Adipocyte (in vitro differentiated cells): Measurements from ENCODE around the gene PES1.
"Not testable (repeated sequence)": the region's sequence is repeated elsewhere in the genome, so short reads cannot be mapped to it uniquely, and the experiment has no call there.

Experiments used
- DNase-seq: peaks from one replicate; pipeline ENCODE4 v3.0.0-alpha.2; 2015; ENCODE audit warnings: low read depth
- H3K27me3 ChIP-seq: replicated peaks from 2 replicates; pipeline ENCODE4 v1.7.0; 2013; ENCODE audit warnings: mild to moderate bottlenecking, low read length, moderate library complexity; ENCODE audit not compliant: control insufficient read depth, insufficient read depth
- H3K36me3 ChIP-seq: 2 replicates; pipeline ENCODE4 v1.7.0; 2013; ENCODE audit warnings: low read length, mild to moderate bottlenecking, moderate library complexity; ENCODE audit not compliant: control insufficient read depth, insufficient read depth, severe bottlenecking
- H3K4me1 ChIP-seq: 2 replicates; pipeline ENCODE4 v1.7.0; 2013; ENCODE audit warnings: mild to moderate bottlenecking, low read length, moderate library complexity; ENCODE audit not compliant: control insufficient read depth, insufficient read depth
- H3K4me3 ChIP-seq: 2 replicates; pipeline ENCODE4 v1.7.0; 2013; ENCODE audit warnings: mild to moderate bottlenecking, low read length, moderate library complexity
- H3K9ac ChIP-seq: 2 replicates; pipeline ENCODE4 v1.7.0; 2013; ENCODE audit warnings: mild to moderate bottlenecking, low read length, moderate library complexity
- H3K9me3 ChIP-seq: 2 replicates; pipeline ENCODE4 v1.7.0; 2013; ENCODE audit warnings: mild to moderate bottlenecking, low read length, moderate library complexity; ENCODE audit not compliant: control insufficient read depth

Gene PES1

GRCh38 chr22:30626413-30626812 is 34.7 kb upstream of the PES1 start:
- H3K36me3 ChIP-seq = no peaks in the 10 kb centered on the region
- DNase-seq = no peak
- no peaks in the 10 kb centered on the region for H3K27me3 ChIP-seq
- no peak overlapping the region for H3K4me3 ChIP-seq
- no peaks in the 10 kb centered on the region for H3K9me3 ChIP-seq
- no peak overlapping the region for H3K9ac ChIP-seq
- H3K4me1 ChIP-seq = no peaks in the 10 kb centered on the region

- DNase-seq, H3K27me3 ChIP-seq, H3K9ac ChIP-seq, H3K4me3 ChIP-seq, H3K9me3 ChIP-seq, H3K36me3 ChIP-seq, H3K4me1 ChIP-seq: not testable (repeated sequence)
These were observed 28.2 kb upstream of the PES1 start for GRCh38 chr22:30619909-30620308.

- H3K27me3 ChIP-seq = no peaks in the 10 kb centered on the region
- no peaks in the 10 kb centered on the region for H3K36me3 ChIP-seq
- no peak overlapping the region for H3K4me3 ChIP-seq
- H3K4me1 ChIP-seq = no peaks in the 10 kb centered on the region
- no peak overlapping the region for H3K9ac ChIP-seq
- no peaks in the 10 kb centered on the region for H3K9me3 ChIP-seq
- DNase-seq = no peak
These were observed 26.1 kb upstream of the PES1 start for GRCh38 chr22:30617819-30618218.

GRCh38 chr22:30615543-30615954 is 23.8 kb upstream of the PES1 start:
- DNase-seq = no peak

GRCh38 chr22:30614879-30615278 is 23.2 kb upstream of the PES1 start:
- no peak overlapping the region for H3K4me3 ChIP-seq
- no peaks in the 10 kb centered on the region for H3K27me3 ChIP-seq
- H3K4me1 ChIP-seq = no peaks in the 10 kb centered on the region
- no peak for DNase-seq
- H3K36me3 ChIP-seq = no peaks in the 10 kb centered on the region
- no peak overlapping the region for H3K9ac ChIP-seq
- no peaks in the 10 kb centered on the region for H3K9me3 ChIP-seq

More at GRCh38 chr22:30615543-30615954, 23.8 kb upstream of the PES1 start:
- Histone ChIP-seq H3K4me3 (no peak overlapping the region), H3K27me3 (no peaks in the 10 kb centered on the region), H3K36me3 (no peaks in the 10 kb centered on the region), H3K9ac (no peak overlapping the region), H3K4me1 (no peaks in the 10 kb centered on the region), H3K9me3 (no peaks in the 10 kb centered on the region)

GRCh38 chr22:30614268-30614667 is 22.6 kb upstream of the PES1 start:
- Histone ChIP-seq H3K36me3 (no peaks in the 10 kb centered on the region), H3K4me3 (no peak overlapping the region), H3K9ac (no peak overlapping the region), H3K27me3 (no peaks in the 10 kb centered on the region), H3K4me1 (peaks cover 3% of the 10 kb centered on the region), H3K9me3 (no peaks in the 10 kb centered on the region)
- DNase-seq = no peak

GRCh38 chr22:30612789-30613188 is 21.1 kb upstream of the PES1 start:
- no peaks in the 10 kb centered on the region for H3K36me3 ChIP-seq
- H3K9ac ChIP-seq = no peak overlapping the region
- no peaks in the 10 kb centered on the region for H3K9me3 ChIP-seq
- peaks cover 11% of the 10 kb centered on the region for H3K4me1 ChIP-seq
- no peak overlapping the region for H3K4me3 ChIP-seq
- no peak for DNase-seq
- H3K27me3 ChIP-seq = no peaks in the 10 kb centered on the region

- no peaks in the 10 kb centered on the region for H3K9me3 ChIP-seq
- H3K9ac ChIP-seq = no peak overlapping the region
- no peaks in the 10 kb centered on the region for H3K36me3 ChIP-seq
- DNase-seq = no peak
- peaks cover 20% of the 10 kb centered on the region for H3K4me1 ChIP-seq
- H3K4me3 ChIP-seq = no peak overlapping the region
- no peaks in the 10 kb centered on the region for H3K27me3 ChIP-seq
These were observed 19.5 kb upstream of the PES1 start for GRCh38 chr22:30611197-30611596.

- H3K36me3 ChIP-seq = no peaks in the 10 kb centered on the region
- no peak for DNase-seq
These were observed 18.6 kb upstream of the PES1 start for GRCh38 chr22:30610299-30610698.

GRCh38 chr22:30609260-30610185 is 17.8 kb upstream of the PES1 start:
- Histone ChIP-seq H3K9me3 (no peaks in the 10 kb centered on the region), H3K4me3 (peak overlapping the region; percentile 59), H3K36me3 (no peaks in the 10 kb centered on the region), H3K9ac (peak overlapping the region; percentile 49), H3K4me1 (peaks cover 29% of the 10 kb centered on the region), H3K27me3 (no peaks in the 10 kb centered on the region)
- DNase-seq = peak; percentile 84

More at GRCh38 chr22:30610299-30610698, 18.6 kb upstream of the PES1 start:
- no peak overlapping the region for H3K9ac ChIP-seq
- H3K4me3 ChIP-seq = no peak overlapping the region
- no peaks in the 10 kb centered on the region for H3K9me3 ChIP-seq
- H3K4me1 ChIP-seq = peaks cover 29% of the 10 kb centered on the region
- no peaks in the 10 kb centered on the region for H3K27me3 ChIP-seq

GRCh38 chr22:30607939-30608338 is 16.2 kb upstream of the PES1 start:
- DNase-seq = no peak
- Histone ChIP-seq H3K4me1 (peaks cover 29% of the 10 kb centered on the region), H3K27me3 (no peaks in the 10 kb centered on the region), H3K9me3 (no peaks in the 10 kb centered on the region), H3K4me3 (no peak overlapping the region), H3K36me3 (no peaks in the 10 kb centered on the region), H3K9ac (no peak overlapping the region)
